HG03378 (cell line): ENCODE measurements around the gene NOL4L.

Source experiments
- ATAC-seq: cut with Tn5 transposase; IDR thresholded peaks from one replicate; pipeline ENCODE4 v1.9.1; 2021; ENCODE audit warnings: mild to moderate bottlenecking, moderate library complexity; ENCODE audit not compliant: unreplicated experiment

Gene NOL4L

GRCh38 chr20:32543570-32544259, 41.4 kb downstream of the NOL4L start:
- no peak for ATAC-seq

GRCh38 chr20:32542259-32542615, 42.9 kb downstream of the NOL4L start:
- no peak for ATAC-seq

DNA sequence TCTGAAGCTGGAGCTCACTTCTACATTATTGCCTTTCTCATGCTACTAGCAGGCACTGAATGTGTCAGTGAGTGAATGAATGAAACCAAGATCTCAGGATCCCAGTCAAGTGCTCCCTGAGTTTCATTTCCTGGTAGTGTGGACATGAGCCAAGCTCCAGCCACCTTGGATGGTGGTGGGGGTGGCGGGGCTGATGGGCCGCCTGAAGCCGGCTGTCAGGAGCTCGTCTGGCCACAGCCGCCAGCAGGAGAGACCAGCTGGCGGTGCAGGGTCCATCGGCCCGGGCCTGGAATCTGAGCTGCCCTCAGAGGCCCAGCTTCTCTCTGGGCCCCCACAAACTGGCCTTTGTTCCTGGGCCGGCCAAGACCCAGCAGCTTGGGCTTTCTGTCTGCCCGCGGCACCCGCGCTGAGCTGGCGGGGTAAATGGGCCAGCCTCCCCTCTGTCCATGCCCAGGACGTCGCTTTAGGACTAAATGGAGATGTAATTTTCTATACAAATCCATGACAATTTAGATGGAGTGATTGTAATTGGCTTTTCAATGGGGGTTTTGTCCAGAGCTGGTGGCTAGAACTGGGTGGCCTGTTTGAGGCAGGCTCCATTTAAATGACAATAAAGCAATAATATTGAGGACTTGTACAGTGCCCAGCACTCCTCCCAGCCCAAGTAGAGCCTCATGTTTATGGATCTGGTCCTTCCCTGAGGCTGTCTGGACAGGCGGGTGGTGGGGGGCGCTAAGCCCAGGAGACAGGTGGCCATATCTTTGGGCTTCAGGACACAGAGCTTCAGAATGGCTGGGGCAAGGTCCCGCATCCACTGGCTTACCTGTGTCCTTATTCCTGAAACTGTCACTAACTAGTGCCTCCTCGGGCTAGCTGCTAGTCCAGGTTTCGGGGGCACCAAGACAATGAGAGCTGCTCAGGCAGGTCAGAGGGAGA, 43.5 kb downstream of the NOL4L start:
- ATAC-seq, result no peak

DNA sequence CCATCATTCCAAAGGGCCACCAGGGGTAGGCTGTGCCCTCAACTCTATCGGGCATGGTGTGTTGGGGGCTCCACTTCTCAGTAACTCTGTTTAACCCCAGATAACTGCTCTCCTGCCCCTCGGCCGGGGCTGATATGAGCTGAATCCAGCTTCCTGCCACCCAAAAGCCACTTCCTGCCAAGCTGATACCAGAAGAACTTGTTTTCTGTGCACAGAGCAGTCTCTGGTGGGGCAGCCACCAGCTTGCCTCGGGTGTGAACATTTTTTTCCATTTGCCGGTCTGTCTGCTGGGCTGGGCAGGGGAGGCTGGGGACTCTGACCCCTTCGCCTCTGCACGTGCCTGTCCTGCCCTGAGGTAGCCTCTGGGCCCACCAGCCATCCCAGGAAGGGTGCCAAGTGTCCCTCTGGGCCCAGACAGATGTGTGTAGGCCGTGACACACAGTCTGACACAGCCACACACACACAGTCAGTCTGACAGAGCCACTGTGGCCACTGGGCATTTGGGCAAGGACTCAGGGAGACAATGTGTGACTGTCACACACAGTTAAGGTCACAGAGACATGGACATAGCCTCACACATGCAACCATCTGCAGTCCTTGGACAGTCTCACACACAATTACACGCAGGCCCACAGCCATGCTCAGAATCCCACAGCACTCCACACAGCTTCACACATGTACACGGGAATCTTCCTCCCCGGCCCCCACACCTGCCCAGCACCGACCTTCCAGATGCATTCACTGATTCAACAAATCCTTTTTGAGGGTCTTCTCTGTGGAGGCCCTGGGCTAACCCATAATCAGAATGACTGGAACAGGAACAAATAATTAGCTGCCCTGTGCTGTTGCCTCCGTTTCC, 45.1 kb downstream of the NOL4L start:
- no peak for ATAC-seq

DNA sequence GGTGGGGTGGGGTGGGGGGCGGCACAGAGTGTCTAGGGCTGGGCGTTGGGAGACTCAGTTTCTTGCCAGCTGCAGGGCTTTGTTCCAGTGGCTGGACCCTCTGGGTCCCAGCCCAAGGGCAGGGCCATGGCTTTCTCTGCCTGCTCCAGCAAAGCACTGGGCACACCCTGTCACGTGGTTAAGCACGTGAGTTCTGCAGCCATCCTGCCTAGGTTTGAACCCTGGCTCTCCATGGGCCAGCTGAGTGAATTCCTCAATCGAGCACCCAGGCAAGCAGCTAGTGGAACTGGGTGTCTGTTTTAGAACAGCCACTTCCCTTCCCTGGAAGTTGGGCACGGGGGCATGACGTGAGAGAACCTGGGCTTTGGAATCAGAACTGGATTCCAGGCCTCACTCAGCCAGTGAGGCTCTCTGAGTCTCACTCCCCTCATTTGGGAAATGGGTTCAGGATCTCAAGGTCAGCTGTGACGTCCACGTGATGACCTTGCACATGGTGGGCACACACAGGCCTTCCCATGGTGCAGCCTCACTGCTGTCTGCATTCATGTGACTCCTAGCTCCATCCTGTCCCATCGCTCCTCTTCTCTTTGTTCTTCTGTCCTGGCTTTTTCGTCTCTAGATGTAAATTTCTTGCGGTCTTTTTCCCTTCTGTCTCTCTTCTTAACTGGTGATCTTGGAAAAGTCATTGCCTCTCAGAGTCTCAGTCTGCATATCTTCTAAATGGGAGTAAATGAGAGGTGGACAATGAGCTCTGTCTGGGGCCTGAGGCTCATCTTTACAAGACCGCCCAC, 45.9 kb downstream of the NOL4L start:
- no peak for ATAC-seq

- ATAC-seq, result no peak
These were observed 46.6 kb downstream of the NOL4L start for GRCh38 chr20:32538526-32538939.

DNA sequence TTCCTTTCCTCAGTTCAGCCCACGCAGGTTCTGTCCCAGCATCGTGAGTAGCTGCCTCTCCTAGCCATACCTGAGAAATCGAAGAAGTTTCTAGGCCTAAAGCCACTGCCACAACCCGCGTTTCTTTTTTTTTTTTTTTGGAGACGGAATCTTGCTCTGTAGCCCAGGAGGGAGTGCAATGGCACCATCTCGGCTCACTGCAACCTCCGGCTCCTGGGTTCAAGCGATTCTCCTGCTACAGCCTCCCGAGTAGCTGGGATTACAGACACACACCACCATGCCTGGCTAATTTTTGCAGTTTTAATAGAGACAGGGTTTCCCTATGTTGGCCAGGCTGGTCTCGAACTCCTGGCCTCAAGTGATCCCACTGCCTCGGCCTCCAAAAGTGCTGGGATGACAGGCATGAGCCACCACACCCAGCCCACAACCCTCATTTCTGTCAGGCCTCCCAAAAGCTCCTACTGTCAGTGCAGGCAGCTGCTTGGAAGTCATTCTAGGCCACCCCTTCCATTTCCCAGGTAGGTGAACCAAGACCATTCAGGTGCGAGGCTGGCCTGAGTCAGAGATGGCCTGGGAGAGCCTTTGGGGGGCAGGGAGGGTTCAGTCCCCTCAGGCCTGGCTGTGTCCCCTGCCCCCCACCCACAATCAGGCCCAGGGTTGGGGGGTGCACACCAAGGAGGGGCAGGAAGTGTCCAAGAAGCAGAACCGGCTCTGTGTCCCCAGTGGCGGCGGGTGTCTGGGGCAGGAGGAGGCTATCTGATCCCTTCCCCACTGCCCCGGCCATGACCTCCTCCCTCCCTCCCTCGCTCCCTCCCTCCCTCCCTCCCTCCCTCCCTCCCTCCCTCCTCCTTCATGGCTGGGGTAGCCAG, 47.2 kb downstream of the NOL4L start:
- ATAC-seq, result no peak

DNA sequence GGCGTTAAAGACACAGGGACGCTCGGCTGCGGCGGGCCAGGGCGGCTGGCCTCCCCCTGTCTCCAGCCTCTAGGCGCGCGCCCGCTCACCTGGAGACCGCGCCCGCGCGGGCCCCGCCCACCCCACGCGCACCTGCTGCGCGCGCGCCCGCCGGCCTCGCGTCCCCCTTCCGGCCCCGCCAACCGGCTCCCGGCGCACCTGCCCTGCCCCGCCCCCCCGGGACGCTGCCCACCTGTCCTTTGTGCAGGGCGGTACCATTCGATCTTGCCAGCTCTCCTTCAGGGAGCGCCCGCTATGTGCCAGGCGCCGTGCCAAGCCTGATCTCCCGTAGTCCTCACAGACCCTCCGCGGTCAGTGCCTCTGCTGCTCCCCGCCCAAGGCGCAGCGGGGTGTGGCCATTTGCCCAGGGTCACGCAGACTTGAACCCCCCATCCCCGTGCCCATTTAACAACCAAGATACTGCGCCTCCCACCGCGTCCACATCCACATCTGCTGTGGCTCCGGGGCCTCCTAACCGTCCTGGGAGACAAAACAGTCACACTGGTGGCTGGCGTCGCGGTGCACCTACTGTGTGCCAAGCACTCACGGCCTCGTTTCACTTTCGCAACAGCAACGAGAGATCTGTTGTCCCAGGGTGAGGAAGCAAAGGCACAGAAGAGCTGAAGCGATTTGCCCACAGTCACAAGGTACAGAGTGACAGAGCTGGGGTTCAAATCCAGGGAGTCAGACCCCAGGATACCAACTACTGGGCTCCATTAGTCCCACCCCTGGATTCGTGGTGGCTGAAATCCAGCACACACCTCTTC, 48.1 kb downstream of the NOL4L start:
- no peak for ATAC-seq

DNA sequence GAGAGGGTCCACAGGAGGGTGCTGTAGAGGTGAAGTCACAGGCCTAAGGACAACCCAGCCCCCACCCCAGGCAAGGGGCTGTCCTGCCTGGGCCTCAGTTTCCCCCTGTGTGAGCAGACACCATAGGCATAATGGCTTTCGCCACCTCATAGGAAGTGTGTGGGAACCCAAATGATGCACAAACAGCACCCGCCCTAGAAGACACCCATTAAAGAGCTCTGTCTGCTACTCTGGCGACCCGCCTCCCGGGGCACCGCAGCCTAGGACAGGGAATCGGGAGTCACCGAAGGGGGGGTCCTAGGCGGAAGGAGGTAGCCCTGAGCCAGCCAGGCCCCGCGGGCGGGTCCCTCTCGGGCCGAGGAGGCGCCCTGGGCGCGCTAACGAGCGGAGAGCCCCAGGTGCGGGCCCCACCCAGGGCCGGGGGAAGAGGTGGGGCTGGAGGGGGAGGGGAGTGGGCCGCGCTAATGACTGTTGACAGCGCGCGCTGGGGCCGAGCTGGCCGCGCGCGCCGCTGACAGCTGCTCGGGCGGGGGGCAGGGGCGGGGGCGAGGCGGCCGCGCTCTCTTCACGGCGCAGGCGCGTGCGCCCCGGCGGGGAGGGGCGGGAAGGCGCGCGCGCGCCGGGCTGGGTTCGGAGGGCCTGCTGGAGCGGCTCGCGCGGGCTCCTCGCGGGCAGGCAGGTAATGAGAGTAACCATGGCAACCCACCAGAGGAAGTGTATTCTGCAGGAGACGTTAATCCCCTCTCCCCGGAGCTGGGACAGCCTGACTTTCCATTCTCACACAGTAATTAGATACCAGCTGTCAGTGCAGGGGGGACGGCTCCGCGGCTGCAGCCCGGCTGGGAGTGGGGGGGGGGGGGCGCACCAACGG, 48.9 kb downstream of the NOL4L start:
- ATAC-seq, result no peak

- no peak for ATAC-seq
These were observed 49.7 kb downstream of the NOL4L start for GRCh38 chr20:32535316-32535952.

- no peak for ATAC-seq
These were observed 50.4 kb downstream of the NOL4L start for GRCh38 chr20:32534661-32535240.

GRCh38 chr20:32533732-32534131, 51.4 kb downstream of the NOL4L start:
- no peak for ATAC-seq

- no peak for ATAC-seq
These were observed 52.9 kb downstream of the NOL4L start for GRCh38 chr20:32532246-32532645.

GRCh38 chr20:32528905-32529670, 56.0 kb downstream of the NOL4L start:
- ATAC-seq, result no peak

DNA sequence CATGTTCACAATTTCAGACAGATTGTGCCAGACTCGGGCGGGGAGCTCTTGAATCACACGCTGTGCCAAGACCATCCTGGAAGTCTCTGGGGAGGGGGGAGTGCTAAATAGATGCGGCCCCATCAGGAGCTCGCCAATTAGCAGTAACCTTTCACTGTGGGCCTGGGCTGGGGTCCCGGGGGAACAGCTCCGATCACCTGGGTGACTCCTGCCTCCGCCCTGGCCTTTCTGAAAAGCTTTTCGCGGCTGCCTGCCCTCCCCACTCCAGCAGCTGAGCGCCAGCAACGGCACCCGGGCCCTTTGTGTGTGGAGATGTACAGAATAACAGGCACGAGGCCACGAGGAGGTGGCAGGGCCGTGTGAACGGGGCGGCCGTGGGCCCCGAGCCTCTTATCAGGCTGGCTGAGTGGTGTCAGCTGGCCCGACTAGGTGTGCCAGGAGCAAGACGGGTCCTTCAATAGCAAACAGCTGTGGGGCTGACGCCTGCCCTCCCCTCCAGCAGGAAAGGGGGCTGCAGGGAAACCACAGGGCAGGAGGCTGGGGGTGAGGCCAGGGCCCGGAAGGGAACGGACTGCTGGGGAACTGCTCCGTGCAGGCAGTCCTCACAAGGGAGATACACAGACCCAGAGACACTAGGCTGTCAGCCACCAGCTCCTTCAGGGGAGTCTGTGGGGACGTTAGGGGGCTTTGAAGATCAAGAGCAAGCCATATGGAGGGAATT, 56.8 kb downstream of the NOL4L start:
- ATAC-seq, result no peak
